T-helper 1 cell treated with Interleukin-12 subunit alpha and Interleukin-12 subunit beta and Interleukin-4 antibody, amounts not matched to agents 30 ng/mL and 1 ng/mL, for 36 hours (primary cell): ENCODE measurements around the gene ZPBP2. TPM values are rescaled to one million over a fixed set of nuclear protein-coding genes. Genes with fewer than 3 reads are reported as not detected.
"Not testable (repeated sequence)": the region's sequence is repeated elsewhere in the genome, so short reads cannot be mapped to it uniquely, and the experiment has no call there.

Source experiments
- intact Hi-C: fragments of 100-400 bp; cut with micrococcal nuclease; formaldehyde crosslinking; loops from one replicate; pipeline ENCODE4 v1.15.1; 2024
- total RNA-seq: library from RNA; stranded (reverse); gene quantifications from 2 replicates; pipeline ENCODE4 v1.2.3, GENCODE V29; 2022

The ZPBP2 gene
- total RNA-seq: 0.22 TPM in 1 of 2 replicates, not detected in the other

GRCh38 chr17:39867880-39868553, at the start of gene ZPBP2:
Gene ZPBP2, plus strand, starts transcription at chr17:39868202. Its CDS starts 153 bp downstream, at chr17:39868355.
- intact Hi-C loops: loop anchor here (1.0 kb wide), 2 partner anchors 112 to 246 kb away; partner anchors contain the start of gene PSMD3

GRCh38 chr17:39818358-39819000, 49.5 kb upstream of the ZPBP2 start:
- intact Hi-C loops: loop anchor here (2.0 kb wide), 2 partner anchors 18 to 48 kb away; no protein-coding TSS in a partner anchor

GRCh38 chr17:39820541-39820940, 47.5 kb upstream of the ZPBP2 start:
- intact Hi-C loops: no loop called here

GRCh38 chr17:39820987-39821386, 47.0 kb upstream of the ZPBP2 start:
- intact Hi-C loops: no loop called here

GRCh38 chr17:39822051-39822451, 46.0 kb upstream of the ZPBP2 start:
- intact Hi-C loops: no loop called here

GRCh38 chr17:39823407-39824054, 44.5 kb upstream of the ZPBP2 start:
- intact Hi-C loops: no loop called here

- intact Hi-C loops: no loop called here
Observed at GRCh38 chr17:39826334-39826733, 41.7 kb upstream of the ZPBP2 start.

GRCh38 chr17:39828443-39828842, 39.6 kb upstream of the ZPBP2 start:
- intact Hi-C loops: no loop called here

- intact Hi-C loops: no loop called here
Observed at GRCh38 chr17:39831588-39831987, 36.4 kb upstream of the ZPBP2 start.

GRCh38 chr17:39834017-39834416, 34.0 kb upstream of the ZPBP2 start:
- intact Hi-C loops: no loop called here

- intact Hi-C loops: no loop called here
Observed at GRCh38 chr17:39835038-39835786, 32.8 kb upstream of the ZPBP2 start.

- intact Hi-C loops: no loop called here
Observed at GRCh38 chr17:39836117-39836516, 31.9 kb upstream of the ZPBP2 start.

- intact Hi-C loops: no loop called here
Observed at GRCh38 chr17:39838057-39838456, 29.9 kb upstream of the ZPBP2 start.

GRCh38 chr17:39838784-39839183, 29.2 kb upstream of the ZPBP2 start:
- intact Hi-C loops: no loop called here

- intact Hi-C loops: no loop called here
Observed at GRCh38 chr17:39841134-39841683, 26.8 kb upstream of the ZPBP2 start.

- intact Hi-C loops: no loop called here
Observed at GRCh38 chr17:39845052-39845846, 22.8 kb upstream of the ZPBP2 start.

GRCh38 chr17:39846205-39846604, 21.8 kb upstream of the ZPBP2 start:
- intact Hi-C loops: no loop called here

- intact Hi-C loops: no loop called here
Observed at GRCh38 chr17:39848600-39848999, 19.4 kb upstream of the ZPBP2 start.

- intact Hi-C loops: not testable (repeated sequence)
Observed at GRCh38 chr17:39850186-39850585, 17.8 kb upstream of the ZPBP2 start.

- intact Hi-C loops: no loop called here
Observed at GRCh38 chr17:39852239-39852638, 15.8 kb upstream of the ZPBP2 start.

- intact Hi-C loops: no loop called here
Observed at GRCh38 chr17:39854909-39855308, 13.1 kb upstream of the ZPBP2 start.
